Cardiac fibroblast (primary cell): Measurements from ENCODE around the gene EDC3.

ENCODE experiments used
- DNase-seq, 2 donors: peaks; one replicate each; pipeline versions ENCODE4 v3.0.0 to v3.0.0-alpha.2; 2010; ENCODE audit warnings: low read depth in 2 of 2
- H3K4me3 ChIP-seq, 2 donors: replicated peaks in 1 of 2; 1 replicate in 1 of 2; 2 replicates in 1 of 2; pipeline ENCODE4 v1.5.1; 2011; ENCODE audit warnings: low read depth in 2 of 2, low read length in 2 of 2, mild to moderate bottlenecking in 2 of 2, moderate library complexity in 1 of 2
- CTCF ChIP-seq: IDR thresholded peaks from one replicate; pipeline ENCODE4 v1.5.1; 2011; ENCODE audit warnings: low read depth, mild to moderate bottlenecking, low read length, inconsistent platforms

The EDC3 gene

GRCh38 chr15:74696808-74697207 is 984 bp upstream of the EDC3 start:
- no peak for DNase-seq
- TF ChIP-seq CTCF = no peak
- H3K4me3 ChIP-seq = no peak overlapping the region

GRCh38 chr15:74696398-74696729 is 540 bp upstream of the EDC3 start:
- H3K4me3 ChIP-seq = peak overlapping the region; percentile 93 to 95
- no peak for DNase-seq
- no peak for TF ChIP-seq CTCF

- DNase-seq = no peak
- no peak overlapping the region for H3K4me3 ChIP-seq
- no peak for TF ChIP-seq CTCF
These were observed 3.5 kb downstream of the EDC3 start for GRCh38 chr15:74692327-74692726.

GRCh38 chr15:74683758-74684157 is 12.1 kb downstream of the EDC3 start:
- H3K4me3 ChIP-seq = no peak overlapping the region
- no peak for DNase-seq

GRCh38 chr15:74682954-74683353 is 12.9 kb downstream of the EDC3 start:
- DNase-seq = no peak
- no peak for TF ChIP-seq CTCF
- no peak overlapping the region for H3K4me3 ChIP-seq

More at GRCh38 chr15:74683758-74684157, 12.1 kb downstream of the EDC3 start:
- no peak for TF ChIP-seq CTCF

- TF ChIP-seq CTCF = no peak
- H3K4me3 ChIP-seq = no peak overlapping the region
- peak in 1 of 2 donors; percentile 12 for DNase-seq
These were observed 15.4 kb downstream of the EDC3 start for GRCh38 chr15:74680456-74680855.

GRCh38 chr15:74676801-74677200 is 19.0 kb downstream of the EDC3 start:
- TF ChIP-seq CTCF = no peak
- DNase-seq = no peak
- no peak overlapping the region for H3K4me3 ChIP-seq
